ENCODE measurements around the gene CYP4F8.

Gene CYP4F8

GRCh38 chr19:15631817-15632216, 16.8 kb downstream of the CYP4F8 start:
- no peak overlapping the region for H4K8ac ChIP-seq (ENCODE audit: low read length)
- no peak overlapping the region for H3K18ac ChIP-seq (ENCODE audit: low read depth in 1 of 2, low read length in 2 of 2)
- H3K14ac ChIP-seq (ENCODE audit: low read length in 2 of 2) = no peak overlapping the region
- no peak overlapping the region for H3K4ac ChIP-seq (ENCODE audit: low read depth in 1 of 2, low read length in 2 of 2)
- no peak overlapping the region for H3K27ac ChIP-seq (ENCODE audit: low read length, poor library complexity, severe bottlenecking)
- no CpG with 5 or more reads among the region's 9 CpGs for WGBS
- no peak overlapping the region for H3K23ac ChIP-seq (ENCODE audit: low read length in 2 of 2)
- no peak overlapping the region for H3K4me2 ChIP-seq (ENCODE audit: low read length, poor library complexity, severe bottlenecking)
- H2BK12ac ChIP-seq (ENCODE audit: low read length in 2 of 2) = no peak overlapping the region
- H3K36me3 ChIP-seq (ENCODE audit: control insufficient read depth in 1 of 2, insufficient read depth in 2 of 2, low read depth in 1 of 2, low read length in 2 of 2) = no peaks in the 10 kb centered on the region
- H3K9me3 ChIP-seq (ENCODE audit: control insufficient read depth, low read length) = no peaks in the 10 kb centered on the region
- no peak overlapping the region for H2BK5ac ChIP-seq (ENCODE audit: low read depth, low read length, poor library complexity, severe bottlenecking)
- H3K4me1 ChIP-seq (ENCODE audit: control insufficient read depth, insufficient read depth, low read depth, low read length) = no peaks in the 10 kb centered on the region
- no peak overlapping the region for H3K4me3 ChIP-seq (ENCODE audit: insufficient read depth in 1 of 2, low read depth in 1 of 2, low read length in 2 of 2)
- H3K9ac ChIP-seq (ENCODE audit: low read length) = no peak overlapping the region
- no peak overlapping the region for H2BK15ac ChIP-seq (ENCODE audit: low read depth, poor library complexity, severe bottlenecking)
- peaks cover 0 to 30% of the 10 kb centered on the region in 2 experiments for H3K27me3 ChIP-seq (ENCODE audit: control insufficient read depth in 1 of 2, insufficient read depth in 1 of 2, low read length in 2 of 2)
- no peak overlapping the region for H2AFZ ChIP-seq (ENCODE audit: low read depth, low read length)
- no peak for DNase-seq
- no peak overlapping the region for H2AK5ac ChIP-seq (ENCODE audit: low read length, severe bottlenecking)
- no peak overlapping the region for H2BK120ac ChIP-seq (ENCODE audit: low read depth, low read length)
- no peak overlapping the region for H4K91ac ChIP-seq (ENCODE audit: low read length)
- H3K79me1 ChIP-seq (replicated peaks; ENCODE audit: low read length, poor library complexity, severe bottlenecking) = no peaks in the 10 kb centered on the region

GRCh38 chr19:15633082-15633835, 18.2 kb downstream of the CYP4F8 start:
- Histone ChIP-seq H4K8ac (ENCODE audit: low read length) (no peak overlapping the region), H2AFZ (ENCODE audit: low read depth, low read length) (no peak overlapping the region), H3K9ac (ENCODE audit: low read length) (no peak overlapping the region), H3K36me3 (ENCODE audit: control insufficient read depth in 1 of 2, insufficient read depth in 2 of 2, low read depth in 1 of 2, low read length in 2 of 2) (no peaks in the 10 kb centered on the region), H3K4me1 (ENCODE audit: control insufficient read depth, insufficient read depth, low read depth, low read length) (no peaks in the 10 kb centered on the region), H2AK5ac (ENCODE audit: low read length, severe bottlenecking) (no peak overlapping the region), H3K18ac (ENCODE audit: low read depth in 1 of 2, low read length in 2 of 2) (no peak overlapping the region), H4K91ac (ENCODE audit: low read length) (no peak overlapping the region), H3K4me2 (ENCODE audit: low read length, poor library complexity, severe bottlenecking) (no peak overlapping the region), H3K23ac (ENCODE audit: low read length in 2 of 2) (no peak overlapping the region), H2BK120ac (ENCODE audit: low read depth, low read length) (no peak overlapping the region), H3K9me3 (ENCODE audit: control insufficient read depth, low read length) (no peaks in the 10 kb centered on the region), H3K4ac (ENCODE audit: low read depth in 1 of 2, low read length in 2 of 2) (no peak overlapping the region), H2BK5ac (ENCODE audit: low read depth, low read length, poor library complexity, severe bottlenecking) (no peak overlapping the region), H3K14ac (ENCODE audit: low read length in 2 of 2) (no peak overlapping the region), H3K27ac (ENCODE audit: low read length, poor library complexity, severe bottlenecking) (no peak overlapping the region), H2BK15ac (ENCODE audit: low read depth, poor library complexity, severe bottlenecking) (no peak overlapping the region), H3K4me3 (ENCODE audit: insufficient read depth in 1 of 2, low read depth in 1 of 2, low read length in 2 of 2) (no peak overlapping the region), H3K27me3 (ENCODE audit: control insufficient read depth in 1 of 2, insufficient read depth in 1 of 2, low read length in 2 of 2) (peaks cover 0 to 28% of the 10 kb centered on the region in 2 experiments), H3K79me1 (replicated peaks; ENCODE audit: low read length, poor library complexity, severe bottlenecking) (no peaks in the 10 kb centered on the region), H2BK12ac (ENCODE audit: low read length in 2 of 2) (no peak overlapping the region)
- whole genome bisulfite sequencing = 49% methylated on average over 2 of the region's 5 CpGs
- no peak for DNase-seq

GRCh38 chr19:15634105-15634504, 19.1 kb downstream of the CYP4F8 start:
- Histone ChIP-seq H3K79me1 (replicated peaks; ENCODE audit: low read length, poor library complexity, severe bottlenecking) (no peaks in the 10 kb centered on the region), H3K4ac (ENCODE audit: low read depth in 1 of 2, low read length in 2 of 2) (no peak overlapping the region), H3K9me3 (ENCODE audit: control insufficient read depth, low read length) (no peaks in the 10 kb centered on the region), H3K36me3 (ENCODE audit: control insufficient read depth in 1 of 2, insufficient read depth in 2 of 2, low read depth in 1 of 2, low read length in 2 of 2) (no peaks in the 10 kb centered on the region), H4K91ac (ENCODE audit: low read length) (no peak overlapping the region), H2BK15ac (ENCODE audit: low read depth, poor library complexity, severe bottlenecking) (no peak overlapping the region), H3K23ac (ENCODE audit: low read length in 2 of 2) (no peak overlapping the region), H3K4me3 (ENCODE audit: insufficient read depth in 1 of 2, low read depth in 1 of 2, low read length in 2 of 2) (no peak overlapping the region), H3K9ac (ENCODE audit: low read length) (no peak overlapping the region), H2BK12ac (ENCODE audit: low read length in 2 of 2) (no peak overlapping the region), H3K27me3 (ENCODE audit: control insufficient read depth in 1 of 2, insufficient read depth in 1 of 2, low read length in 2 of 2) (peaks cover 0 to 22% of the 10 kb centered on the region in 2 experiments), H3K18ac (ENCODE audit: low read depth in 1 of 2, low read length in 2 of 2) (no peak overlapping the region), H2BK120ac (ENCODE audit: low read depth, low read length) (no peak overlapping the region), H2BK5ac (ENCODE audit: low read depth, low read length, poor library complexity, severe bottlenecking) (no peak overlapping the region), H3K4me1 (ENCODE audit: control insufficient read depth, insufficient read depth, low read depth, low read length) (no peaks in the 10 kb centered on the region), H3K27ac (ENCODE audit: low read length, poor library complexity, severe bottlenecking) (no peak overlapping the region), H3K14ac (ENCODE audit: low read length in 2 of 2) (no peak overlapping the region), H4K8ac (ENCODE audit: low read length) (no peak overlapping the region), H2AFZ (ENCODE audit: low read depth, low read length) (no peak overlapping the region), H3K4me2 (ENCODE audit: low read length, poor library complexity, severe bottlenecking) (no peak overlapping the region), H2AK5ac (ENCODE audit: low read length, severe bottlenecking) (no peak overlapping the region)
- WGBS = 68% methylated on average over 3 of the region's 3 CpGs
- no peak for DNase-seq

- Histone ChIP-seq H3K4me2 (ENCODE audit: low read length, poor library complexity, severe bottlenecking) (no peak overlapping the region), H3K4me1 (ENCODE audit: control insufficient read depth, insufficient read depth, low read depth, low read length) (no peaks in the 10 kb centered on the region), H2BK120ac (ENCODE audit: low read depth, low read length) (no peak overlapping the region), H3K14ac (ENCODE audit: low read length in 2 of 2) (no peak overlapping the region), H2AK5ac (ENCODE audit: low read length, severe bottlenecking) (no peak overlapping the region), H3K4me3 (ENCODE audit: insufficient read depth in 1 of 2, low read depth in 1 of 2, low read length in 2 of 2) (no peak overlapping the region), H3K9me3 (ENCODE audit: control insufficient read depth, low read length) (no peaks in the 10 kb centered on the region), H3K27me3 (ENCODE audit: control insufficient read depth in 1 of 2, insufficient read depth in 1 of 2, low read length in 2 of 2) (peaks cover 0 to 22% of the 10 kb centered on the region in 2 experiments), H3K23ac (ENCODE audit: low read length in 2 of 2) (no peak overlapping the region), H3K79me1 (replicated peaks; ENCODE audit: low read length, poor library complexity, severe bottlenecking) (no peaks in the 10 kb centered on the region), H2BK12ac (ENCODE audit: low read length in 2 of 2) (no peak overlapping the region), H3K18ac (ENCODE audit: low read depth in 1 of 2, low read length in 2 of 2) (no peak overlapping the region), H2BK15ac (ENCODE audit: low read depth, poor library complexity, severe bottlenecking) (no peak overlapping the region), H3K4ac (ENCODE audit: low read depth in 1 of 2, low read length in 2 of 2) (no peak overlapping the region), H2BK5ac (ENCODE audit: low read depth, low read length, poor library complexity, severe bottlenecking) (no peak overlapping the region), H3K36me3 (ENCODE audit: control insufficient read depth in 1 of 2, insufficient read depth in 2 of 2, low read depth in 1 of 2, low read length in 2 of 2) (no peaks in the 10 kb centered on the region), H2AFZ (ENCODE audit: low read depth, low read length) (no peak overlapping the region), H3K9ac (ENCODE audit: low read length) (no peak overlapping the region), H4K8ac (ENCODE audit: low read length) (no peak overlapping the region), H3K27ac (ENCODE audit: low read length, poor library complexity, severe bottlenecking) (no peak overlapping the region), H4K91ac (ENCODE audit: low read length) (no peak overlapping the region)
- DNase-seq = no peak
- WGBS = 25% methylated on average over 1 of the region's 2 CpGs
Measured at GRCh38 chr19:15635016-15635805, 20.2 kb downstream of the CYP4F8 start.

All from mesenchymal stem cell (in vitro differentiated cells and primary cell).